Liver (tissue), 3 donors: ENCODE results near the gene ERI3.

Experiments used
- CTCF ChIP-seq: fragments of 150-350 bp; IDR thresholded peaks from 2 replicates; pipeline ENCODE4 v1.5.1; 2017; ENCODE audit warnings: improper control_type of control experiment, low read depth, low read length; ENCODE audit not compliant: missing input control
- EGR1 ChIP-seq, 2 donors: IDR thresholded peaks; 2 replicates each; pipeline ENCODE4 v1.6.1; 2016 to 2018; ENCODE audit warnings: antibody characterized with exemption in 2 of 2, low read depth in 2 of 2
- FOXA1 ChIP-seq: IDR thresholded peaks from 2 replicates; pipeline ENCODE4 v1.6.1; 2016; ENCODE audit warnings: antibody characterized with exemption
- FOXA2 ChIP-seq: IDR thresholded peaks from 2 replicates; pipeline ENCODE4 v1.6.1; 2016; ENCODE audit warnings: antibody characterized with exemption
- GABPA ChIP-seq, 2 donors: IDR thresholded peaks in 1 of 2; conservative IDR thresholded peaks in 1 of 2; 2 replicates each; pipeline ENCODE4 v1.6.1; 2016; ENCODE audit warnings: antibody characterized with exemption in 2 of 2, mild to moderate bottlenecking in 1 of 2, moderate library complexity in 1 of 2
- HNF4G ChIP-seq: IDR thresholded peaks from 2 replicates; pipeline ENCODE4 v1.6.1; 2016; ENCODE audit warnings: antibody characterized with exemption
- RAD21 ChIP-seq, 2 donors: IDR thresholded peaks; 2 replicates each; pipeline ENCODE4 v1.6.1; 2016; ENCODE audit warnings: antibody characterized with exemption in 2 of 2, mild to moderate bottlenecking in 2 of 2
- REST ChIP-seq: IDR thresholded peaks from 2 replicates; pipeline ENCODE4 v1.6.1; 2016; ENCODE audit warnings: antibody characterized with exemption, mild to moderate bottlenecking
- SP1 ChIP-seq: IDR thresholded peaks from 2 replicates; pipeline ENCODE4 v1.6.1; 2018; ENCODE audit warnings: antibody characterized with exemption, mild to moderate bottlenecking
- TAF1 ChIP-seq: conservative IDR thresholded peaks from 2 replicates; pipeline ENCODE4 v1.6.1; 2016; ENCODE audit warnings: antibody characterized with exemption, mild to moderate bottlenecking
- YY1 ChIP-seq: IDR thresholded peaks from 2 replicates; pipeline ENCODE4 v1.6.1; 2016; ENCODE audit warnings: antibody characterized with exemption, mild to moderate bottlenecking
- TF ChIP-seq, protein P1 (sequence below): IDR thresholded peaks from 2 replicates; pipeline ENCODE4 v1.6.1; 2016; ENCODE audit warnings: antibody characterized with exemption
- TF ChIP-seq, protein P2 (sequence below): IDR thresholded peaks from 2 replicates; pipeline ENCODE4 v1.6.1; 2016; ENCODE audit warnings: antibody characterized with exemption
- TF ChIP-seq, protein P3 (sequence below): IDR thresholded peaks from 2 replicates; pipeline ENCODE4 v1.6.1; 2016; ENCODE audit warnings: antibody characterized with exemption
- donor health status: healthy.
- donor health status: healthy.

DNA sequence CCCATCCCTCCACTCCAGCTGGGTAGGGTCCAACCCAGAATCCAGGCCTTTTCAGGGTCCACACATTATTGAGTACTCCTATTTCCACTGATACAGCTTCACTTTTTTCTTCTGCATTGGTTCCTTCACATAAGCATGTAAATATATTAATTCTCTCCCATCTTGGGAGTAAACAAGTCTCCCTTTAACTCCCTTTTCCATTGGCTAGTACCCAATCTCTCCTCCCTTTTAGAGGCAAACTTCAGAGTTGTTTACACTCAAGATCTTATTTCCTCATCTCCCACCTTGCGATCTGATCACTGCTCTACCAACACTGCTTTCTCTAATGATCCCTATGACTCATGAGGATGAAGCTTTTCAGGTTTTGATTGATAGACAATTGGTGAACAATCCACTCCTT, 121.5 kb downstream of the ERI3 start:
- TF ChIP-seq CTCF (no peak), SP1 (no peak), GABPA (IDR thresholded peaks at IDR 0.05 in 1 of 2, conservative IDR thresholded peaks at IDR 0.05 in 1 of 2) (no peak), EGR1 (IDR thresholded peaks at IDR 0.05; ENCODE audit: low read depth in 2 of 2) (no peak), YY1 (no peak), TAF1 (no peak), RAD21 (IDR thresholded peaks at IDR 0.05) (no peak), HNF4G (no peak), REST (no peak), FOXA2 (no peak), FOXA1 (no peak)
- TF ChIP-seq, protein P1, sequence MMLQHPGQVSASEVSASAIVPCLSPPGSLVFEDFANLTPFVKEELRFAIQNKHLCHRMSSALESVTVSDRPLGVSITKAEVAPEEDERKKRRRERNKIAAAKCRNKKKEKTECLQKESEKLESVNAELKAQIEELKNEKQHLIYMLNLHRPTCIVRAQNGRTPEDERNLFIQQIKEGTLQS, result no peak
- TF ChIP-seq, protein P2, sequence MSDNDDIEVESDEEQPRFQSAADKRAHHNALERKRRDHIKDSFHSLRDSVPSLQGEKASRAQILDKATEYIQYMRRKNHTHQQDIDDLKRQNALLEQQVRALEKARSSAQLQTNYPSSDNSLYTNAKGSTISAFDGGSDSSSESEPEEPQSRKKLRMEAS, result no peak
- TF ChIP-seq, protein P3, sequence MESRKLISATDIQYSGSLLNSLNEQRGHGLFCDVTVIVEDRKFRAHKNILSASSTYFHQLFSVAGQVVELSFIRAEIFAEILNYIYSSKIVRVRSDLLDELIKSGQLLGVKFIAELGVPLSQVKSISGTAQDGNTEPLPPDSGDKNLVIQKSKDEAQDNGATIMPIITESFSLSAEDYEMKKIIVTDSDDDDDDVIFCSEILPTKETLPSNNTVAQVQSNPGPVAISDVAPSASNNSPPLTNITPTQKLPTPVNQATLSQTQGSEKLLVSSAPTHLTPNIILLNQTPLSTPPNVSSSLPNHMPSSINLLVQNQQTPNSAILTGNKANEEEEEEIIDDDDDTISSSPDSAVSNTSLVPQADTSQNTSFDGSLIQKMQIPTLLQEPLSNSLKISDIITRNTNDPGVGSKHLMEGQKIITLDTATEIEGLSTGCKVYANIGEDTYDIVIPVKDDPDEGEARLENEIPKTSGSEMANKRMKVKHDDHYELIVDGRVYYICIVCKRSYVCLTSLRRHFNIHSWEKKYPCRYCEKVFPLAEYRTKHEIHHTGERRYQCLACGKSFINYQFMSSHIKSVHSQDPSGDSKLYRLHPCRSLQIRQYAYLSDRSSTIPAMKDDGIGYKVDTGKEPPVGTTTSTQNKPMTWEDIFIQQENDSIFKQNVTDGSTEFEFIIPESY, result no peak
